SK-N-MC (cell line): ENCODE data around the gene CHSY1.

Experiments
- DNase-seq: peaks from one replicate; pipeline ENCODE4 v3.0.0-alpha.2; 2011; ENCODE audit warnings: low read depth, low spot score
- H3K27ac ChIP-seq: fragments of 200-600 bp; sonication (generic); 2 replicates; pipeline ENCODE4 v1.5.1; 2016; ENCODE audit warnings: mixed run types
- H3K36me3 ChIP-seq: fragments of 200-600 bp; sonication (generic); 2 replicates; pipeline ENCODE4 v1.6.1; 2017; ENCODE audit warnings: antibody characterized with exemption, low read length, mixed read lengths; ENCODE audit not compliant: insufficient read depth
- H3K4me3 ChIP-seq: fragments of 200-600 bp; sonication (generic); 2 replicates; pipeline ENCODE4 v1.5.1; 2016
- H3K9ac ChIP-seq: fragments of 200-600 bp; sonication (generic); 2 replicates; pipeline ENCODE4 v1.8.0; 2017; ENCODE audit warnings: mixed run types, mixed read lengths; ENCODE audit not compliant: insufficient read length
- H3K9me3 ChIP-seq: fragments of 200-600 bp; sonication (generic); 2 replicates; pipeline ENCODE4 v1.6.1; 2017; ENCODE audit warnings: low read depth, mild to moderate bottlenecking, antibody characterized with exemption, low read length, moderate library complexity, mixed read lengths
- EZH2 ChIP-seq: fragments of 200-600 bp; sonication (generic); IDR thresholded peaks from one replicate; pipeline ENCODE4 v1.6.1; 2017; ENCODE audit warnings: antibody characterized with exemption
- FOXP2 ChIP-seq: optimal IDR thresholded peaks from 2 replicates; pipeline ENCODE3; 2011; ENCODE audit warnings: mild to moderate bottlenecking, moderate library complexity; ENCODE audit not compliant: insufficient read depth; ENCODE audit errors: extremely low read length, control extremely low read depth
- POLR2AphosphoS5 ChIP-seq: IDR thresholded peaks from 2 replicates; pipeline ENCODE4 v1.6.1; 2012; ENCODE audit warnings: mild to moderate bottlenecking, low read depth, low read length, borderline replicate concordance

The CHSY1 gene

DNA sequence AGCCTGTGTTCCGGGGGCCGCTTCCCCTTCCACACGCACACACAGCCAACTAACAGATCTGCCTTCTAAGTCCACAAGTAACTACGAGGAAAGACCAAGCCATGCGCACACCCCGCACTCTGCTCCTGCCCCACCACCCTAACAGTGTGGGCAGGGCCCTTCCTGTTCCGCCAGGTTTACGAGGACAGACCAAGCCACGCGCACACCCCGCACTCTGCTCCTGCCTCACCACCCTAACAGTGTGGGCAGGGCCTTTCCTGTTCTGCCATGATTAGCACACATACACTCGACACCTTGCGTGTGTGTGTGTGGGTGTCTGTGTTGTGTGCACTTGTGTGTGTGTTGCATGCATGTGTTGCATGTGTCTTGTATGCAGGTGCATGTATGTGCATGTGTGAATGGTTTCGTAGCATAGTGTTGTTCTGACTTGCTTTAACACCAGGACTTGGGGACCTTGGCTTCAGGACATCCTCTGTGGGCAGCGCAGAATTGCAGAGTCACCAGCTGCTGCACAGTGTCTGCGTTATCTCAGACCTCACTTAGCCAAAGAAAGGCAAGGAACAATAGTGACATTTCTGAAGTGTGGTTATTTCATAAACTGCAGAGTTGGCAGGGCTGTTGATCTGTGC, 114.4 kb downstream of the CHSY1 start:
- H3K9me3 ChIP-seq = no peaks in the 10 kb centered on the region
- TF ChIP-seq POLR2AphosphoS5 = no peak
- TF ChIP-seq EZH2 = no peak
- no peak for TF ChIP-seq FOXP2
- H3K9ac ChIP-seq = no peak overlapping the region
- no peak overlapping the region for H3K4me3 ChIP-seq
- no peak overlapping the region for H3K27ac ChIP-seq
- H3K36me3 ChIP-seq = no peaks in the 10 kb centered on the region
- DNase-seq = no peak

DNA sequence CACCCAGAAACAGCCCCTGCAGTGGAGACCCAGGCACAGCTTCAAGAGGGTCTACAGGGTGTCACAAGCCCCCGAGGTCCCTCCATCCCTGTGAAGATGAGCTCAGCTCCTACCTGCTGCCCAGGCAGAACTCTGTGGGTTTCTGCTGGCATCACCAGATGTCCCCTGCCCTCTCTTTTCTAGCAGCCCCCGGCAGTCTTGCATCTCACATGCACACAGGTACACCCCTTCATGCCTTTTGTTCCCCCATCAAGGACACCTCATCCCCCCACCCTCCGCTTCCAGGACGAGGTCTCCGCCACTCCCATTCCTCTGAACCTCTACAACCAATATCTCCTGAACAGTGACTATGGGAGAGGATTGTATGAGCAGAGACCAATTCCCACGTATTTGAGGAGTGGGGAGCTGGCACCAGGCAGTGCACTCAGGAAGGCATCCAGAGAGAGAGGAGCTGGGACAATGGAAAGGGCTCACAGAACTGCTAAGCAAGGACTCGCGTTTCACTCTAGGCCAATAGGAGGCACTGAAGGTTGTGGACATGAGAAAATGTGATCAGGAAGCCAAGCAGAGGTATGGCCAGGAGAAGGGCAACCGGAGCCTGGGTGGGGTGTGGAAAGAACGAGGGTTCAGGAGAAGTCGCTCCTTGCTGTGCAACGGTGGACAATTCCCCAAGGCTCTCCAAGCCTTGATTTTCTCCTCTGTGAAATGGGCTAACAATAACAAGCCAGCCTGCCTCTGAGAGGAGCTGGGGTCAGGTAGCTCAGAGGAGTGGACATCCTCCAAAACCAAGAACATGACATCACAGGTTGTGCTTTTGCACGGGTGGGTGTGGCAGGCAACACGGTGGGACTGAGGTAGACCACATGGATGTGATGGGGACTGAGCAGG, 115.2 kb downstream of the CHSY1 start:
- TF ChIP-seq FOXP2 = no peak
- TF ChIP-seq POLR2AphosphoS5 = no peak
- TF ChIP-seq EZH2 = no peak
- no peaks in the 10 kb centered on the region for H3K9me3 ChIP-seq
- no peak overlapping the region for H3K9ac ChIP-seq
- DNase-seq = no peak
- no peak overlapping the region for H3K4me3 ChIP-seq
- no peaks in the 10 kb centered on the region for H3K36me3 ChIP-seq
- no peak overlapping the region for H3K27ac ChIP-seq

DNA sequence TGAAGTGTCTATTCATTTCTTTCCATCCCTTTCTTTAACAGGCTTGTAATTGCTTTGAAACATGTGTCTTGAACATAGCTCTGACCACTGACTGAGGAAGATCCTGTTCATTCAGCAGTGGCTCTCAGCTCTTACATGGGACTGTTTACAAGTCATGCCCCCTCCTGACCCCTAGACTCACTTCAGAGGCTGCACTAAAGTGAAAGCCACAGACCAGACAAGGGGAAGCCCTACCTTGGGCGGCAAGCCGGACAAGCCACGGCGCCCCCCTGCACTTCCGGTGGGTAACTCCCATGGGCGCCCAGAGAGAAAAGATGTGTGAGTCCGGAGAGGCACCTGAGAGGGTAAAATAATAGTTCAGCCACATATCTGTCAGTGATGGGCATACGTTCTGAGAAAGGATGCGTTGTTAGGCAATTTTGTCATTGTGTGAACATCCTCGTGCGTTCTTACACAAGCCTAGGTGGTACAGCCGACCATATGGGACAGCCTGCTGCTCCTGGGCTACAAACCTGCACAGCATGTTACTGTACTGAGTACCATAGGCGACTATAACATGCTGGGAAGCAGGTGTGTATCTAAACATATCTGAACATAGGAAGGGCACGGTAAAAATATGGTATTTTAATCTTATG, 116.2 kb downstream of the CHSY1 start:
- no peak for DNase-seq
- Histone ChIP-seq H3K4me3 (no peak overlapping the region), H3K9ac (no peak overlapping the region), H3K36me3 (no peaks in the 10 kb centered on the region), H3K27ac (no peak overlapping the region), H3K9me3 (no peaks in the 10 kb centered on the region)
- TF ChIP-seq FOXP2 (no peak), POLR2AphosphoS5 (no peak), EZH2 (no peak)

DNA sequence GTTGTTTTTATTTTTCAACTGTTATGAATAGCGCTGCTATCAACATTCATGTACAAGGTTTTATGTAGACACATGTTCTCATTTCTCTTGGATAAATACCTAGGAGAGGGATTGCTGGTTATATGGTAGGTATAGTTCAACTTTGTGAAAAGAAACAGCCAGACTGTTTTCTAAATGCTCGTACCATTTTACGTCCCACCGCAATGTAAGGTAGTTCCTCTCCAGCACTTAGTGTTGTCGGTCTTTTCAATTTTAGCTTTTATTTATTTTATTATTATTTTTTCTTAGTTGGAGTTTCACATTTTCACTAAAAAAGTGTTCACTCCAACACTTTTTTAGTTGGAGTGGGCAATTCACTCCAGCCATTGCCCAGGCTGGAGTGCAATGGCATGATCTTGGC, 117.1 kb downstream of the CHSY1 start:
- DNase-seq = no peak
- TF ChIP-seq POLR2AphosphoS5 (no peak), EZH2 (no peak), FOXP2 (no peak)
- H3K9ac ChIP-seq = no peak overlapping the region
- no peaks in the 10 kb centered on the region for H3K36me3 ChIP-seq
- H3K4me3 ChIP-seq = no peak overlapping the region
- H3K9me3 ChIP-seq = no peaks in the 10 kb centered on the region
- no peak overlapping the region for H3K27ac ChIP-seq

DNA sequence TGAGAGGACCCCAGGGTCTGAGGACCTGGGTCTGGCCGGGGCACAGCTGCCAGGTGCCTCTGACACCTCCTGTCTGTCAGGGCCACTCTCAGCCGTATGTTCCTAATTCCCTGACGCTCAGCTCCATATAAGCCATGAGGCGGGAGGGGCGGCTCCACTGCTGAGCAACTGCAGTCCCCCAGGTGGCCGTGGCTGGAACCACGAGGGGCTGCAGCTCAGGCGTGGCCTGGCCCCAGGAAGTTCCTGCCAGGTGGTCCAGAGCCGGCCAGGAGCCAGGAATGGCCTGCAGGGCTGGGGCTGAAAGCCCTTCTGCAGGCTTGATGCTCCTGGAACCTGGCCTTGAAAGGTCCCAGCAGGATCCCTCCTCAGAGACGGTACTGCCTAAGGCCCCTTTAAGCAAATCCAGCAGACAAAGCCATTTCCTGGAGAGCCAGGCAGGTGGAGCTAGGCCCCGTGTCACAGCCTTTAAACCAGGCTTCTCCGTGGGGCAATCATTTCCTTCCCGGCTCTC, 118.0 kb downstream of the CHSY1 start:
- no peak overlapping the region for H3K9ac ChIP-seq
- no peaks in the 10 kb centered on the region for H3K36me3 ChIP-seq
- TF ChIP-seq FOXP2 = no peak
- no peak for TF ChIP-seq EZH2
- no peak for TF ChIP-seq POLR2AphosphoS5
- no peak for DNase-seq
- no peak overlapping the region for H3K4me3 ChIP-seq
- H3K9me3 ChIP-seq = no peaks in the 10 kb centered on the region
- H3K27ac ChIP-seq = no peak overlapping the region

DNA sequence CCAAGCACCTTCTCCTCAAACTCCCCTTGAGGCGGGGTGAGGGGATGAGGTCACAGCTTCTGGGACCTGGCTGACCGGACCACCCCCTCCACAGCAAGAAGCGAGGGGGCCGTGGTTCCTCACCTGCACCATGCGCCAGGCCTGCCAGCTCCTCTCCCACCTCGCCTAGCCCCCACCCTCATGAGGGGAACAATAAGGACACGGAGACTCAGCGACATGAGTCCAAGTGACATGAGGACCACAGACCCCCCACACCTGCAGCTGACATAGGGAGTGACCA, 118.7 kb downstream of the CHSY1 start:
- Histone ChIP-seq H3K27ac (no peak overlapping the region), H3K4me3 (no peak overlapping the region), H3K36me3 (no peaks in the 10 kb centered on the region), H3K9ac (no peak overlapping the region), H3K9me3 (no peaks in the 10 kb centered on the region)
- no peak for TF ChIP-seq FOXP2
- TF ChIP-seq EZH2 = no peak
- TF ChIP-seq POLR2AphosphoS5 = no peak
- no peak for DNase-seq

DNA sequence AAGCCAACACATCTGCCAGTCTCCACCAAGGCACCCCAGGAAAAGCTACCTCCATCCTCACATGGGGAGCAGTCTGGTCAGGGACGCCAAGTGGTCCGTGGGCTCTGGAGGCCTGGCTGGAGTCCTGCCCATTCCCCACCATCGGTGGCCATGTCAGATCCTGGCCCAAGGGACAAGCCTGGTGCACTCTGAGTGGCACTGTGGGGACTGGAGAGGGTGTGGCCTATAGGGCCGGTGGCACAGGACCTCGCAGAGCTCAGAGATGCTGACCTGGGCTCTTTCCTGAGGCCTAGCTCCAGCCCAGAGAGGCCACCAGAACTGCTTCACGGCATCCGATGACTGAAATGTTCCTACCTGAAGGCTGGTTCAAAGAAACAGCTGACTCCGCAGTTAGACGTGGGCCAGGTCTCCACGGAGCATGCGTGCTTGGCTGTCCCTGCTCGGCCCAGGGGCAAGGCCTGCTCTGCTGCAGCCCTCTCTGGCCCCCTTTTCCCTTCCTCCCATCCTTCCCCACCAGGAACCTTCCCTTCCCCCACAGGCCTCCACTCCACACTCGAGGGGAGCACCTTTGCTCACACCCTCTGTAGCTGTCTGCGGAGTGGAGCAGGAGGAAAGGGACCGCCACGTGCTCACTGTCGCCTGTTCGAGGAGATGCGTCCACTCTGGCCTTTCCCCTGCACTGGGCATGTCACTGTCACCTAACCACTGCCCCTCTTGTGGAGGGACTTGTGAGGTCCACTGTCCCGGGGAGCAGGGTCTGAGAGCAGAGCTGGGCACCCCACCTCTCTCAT, 119.3 kb downstream of the CHSY1 start:
- no peak for DNase-seq
- Histone ChIP-seq H3K9me3 (no peaks in the 10 kb centered on the region), H3K27ac (no peak overlapping the region), H3K4me3 (no peak overlapping the region), H3K9ac (no peak overlapping the region), H3K36me3 (no peaks in the 10 kb centered on the region)
- TF ChIP-seq FOXP2 (no peak), EZH2 (no peak), POLR2AphosphoS5 (no peak)
